ENCODE data around the gene B4GALNT2. TPM values are rescaled to one million over a fixed set of nuclear protein-coding genes. Genes with fewer than 3 reads are reported as not detected.

The B4GALNT2 gene
- total and polyA plus RNA-seq, 8 donors: 1.1 to 41.7 (median 2.2) TPM; not detected in 1

DNA sequence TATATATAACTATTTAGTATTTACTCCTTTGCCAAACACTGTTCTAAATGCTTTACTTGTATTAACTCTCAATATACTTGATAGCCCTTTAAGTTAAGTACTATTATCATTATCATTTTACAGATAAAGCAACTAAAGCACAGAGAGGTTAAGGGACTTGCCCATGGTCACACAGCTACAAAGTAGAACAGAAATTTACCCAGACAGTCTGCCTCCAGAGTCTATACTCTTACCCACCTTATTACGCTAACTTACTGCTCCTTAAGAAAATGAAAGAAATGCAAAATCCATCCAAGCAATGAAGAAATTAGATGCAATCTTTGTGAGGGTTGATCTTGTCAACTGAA is 25.4 kb upstream of the B4GALNT2 start:
- Histone ChIP-seq H3K36me3 (no peaks in the 10 kb centered on the region), H3K4me1 (peaks cover 0 to 19% (median 0%) of the 10 kb centered on the region in 4 donors), H3K27me3 (peaks cover 0 to 11% (median 0%) of the 10 kb centered on the region in 3 donors), H3K9me3 (no peaks in the 10 kb centered on the region), H3K27ac (no peak overlapping the region), H3K4me3 (no peak overlapping the region)
- intact Hi-C loops (cut with DNase I; ENCODE audit: low total_unique reads): no loop called here
- TF ChIP-seq POLR2AphosphoS5 (IDR thresholded peaks at IDR 0.05) (no peak), EP300 (IDR thresholded peaks at IDR 0.05) (no peak), POLR2A (IDR thresholded peaks at IDR 0.05) (no peak)
- TF ChIP-seq, protein P1, sequence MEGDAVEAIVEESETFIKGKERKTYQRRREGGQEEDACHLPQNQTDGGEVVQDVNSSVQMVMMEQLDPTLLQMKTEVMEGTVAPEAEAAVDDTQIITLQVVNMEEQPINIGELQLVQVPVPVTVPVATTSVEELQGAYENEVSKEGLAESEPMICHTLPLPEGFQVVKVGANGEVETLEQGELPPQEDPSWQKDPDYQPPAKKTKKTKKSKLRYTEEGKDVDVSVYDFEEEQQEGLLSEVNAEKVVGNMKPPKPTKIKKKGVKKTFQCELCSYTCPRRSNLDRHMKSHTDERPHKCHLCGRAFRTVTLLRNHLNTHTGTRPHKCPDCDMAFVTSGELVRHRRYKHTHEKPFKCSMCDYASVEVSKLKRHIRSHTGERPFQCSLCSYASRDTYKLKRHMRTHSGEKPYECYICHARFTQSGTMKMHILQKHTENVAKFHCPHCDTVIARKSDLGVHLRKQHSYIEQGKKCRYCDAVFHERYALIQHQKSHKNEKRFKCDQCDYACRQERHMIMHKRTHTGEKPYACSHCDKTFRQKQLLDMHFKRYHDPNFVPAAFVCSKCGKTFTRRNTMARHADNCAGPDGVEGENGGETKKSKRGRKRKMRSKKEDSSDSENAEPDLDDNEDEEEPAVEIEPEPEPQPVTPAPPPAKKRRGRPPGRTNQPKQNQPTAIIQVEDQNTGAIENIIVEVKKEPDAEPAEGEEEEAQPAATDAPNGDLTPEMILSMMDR (IDR thresholded peaks at IDR 0.05): no peak
- DNase-seq: no peak
- 93 to 100% (median 98%) methylated on average over 1 of the region's 1 CpG for WGBS, 5 donors

DNA sequence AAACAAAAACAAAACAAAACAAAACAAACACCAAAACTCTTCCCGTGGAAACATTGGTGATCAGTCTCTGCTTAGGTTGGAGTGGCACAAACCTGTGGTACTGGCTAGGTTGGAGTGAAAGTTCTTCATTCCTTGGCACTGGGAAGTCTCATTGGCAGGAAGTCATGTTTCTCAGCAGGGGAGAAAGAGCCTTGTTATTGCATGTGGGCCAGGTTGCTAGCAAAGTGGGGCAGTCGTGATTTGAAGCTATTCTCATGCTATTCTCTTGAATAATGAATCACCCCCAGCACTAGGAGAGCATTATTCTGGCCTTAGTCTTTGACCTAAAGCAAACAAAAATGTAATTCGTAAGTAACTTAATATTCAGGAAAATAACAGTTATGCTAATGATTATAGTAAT is 24.3 kb upstream of the B4GALNT2 start:
- TF ChIP-seq, protein P1 (IDR thresholded peaks at IDR 0.05): no peak
- TF ChIP-seq POLR2AphosphoS5 (IDR thresholded peaks at IDR 0.05): no peak
- peak in 1 of 2 donors; percentile 49 for DNase-seq
- WGBS, 5 donors: 20 to 33% (median 23%) methylated on average over 3 of the region's 3 CpGs
- Histone ChIP-seq H3K4me1 (peaks cover 0 to 19% (median 0%) of the 10 kb centered on the region in 4 donors), H3K4me3 (no peak overlapping the region), H3K36me3 (no peaks in the 10 kb centered on the region), H3K9me3 (no peaks in the 10 kb centered on the region), H3K27me3 (peaks cover 0 to 11% (median 0%) of the 10 kb centered on the region in 3 donors), H3K27ac (peak overlapping the region in 2 of 5 donors; percentile 9 to 14)
- intact Hi-C loops (cut with DNase I; ENCODE audit: low total_unique reads): no loop called here

DNA sequence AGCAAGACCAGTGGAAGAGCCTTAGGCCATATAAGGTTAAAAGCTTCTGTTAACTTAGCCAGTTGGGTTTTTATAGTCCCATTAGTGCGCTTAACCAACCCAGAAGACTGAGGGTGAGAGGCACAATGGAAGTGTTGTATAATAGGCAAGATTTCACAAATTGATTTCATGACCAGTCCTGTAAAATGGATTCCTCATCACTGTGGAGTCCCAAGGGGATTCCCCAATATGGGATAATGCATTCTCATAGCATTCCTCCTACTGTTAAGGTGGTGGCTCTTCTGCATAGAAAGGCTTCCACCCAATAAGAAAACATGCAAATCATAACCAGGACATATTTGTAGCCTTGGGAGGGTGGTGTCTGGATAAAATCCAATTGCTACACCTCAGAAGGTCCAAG is 22.1 kb upstream of the B4GALNT2 start:
- no peak overlapping the region for H3K27ac ChIP-seq
- no peaks in the 10 kb centered on the region for H3K36me3 ChIP-seq
- H3K4me3 ChIP-seq: no peak overlapping the region
- 84 to 100% (median 100%) methylated on average over 1 of the region's 1 CpG for WGBS, 5 donors
- H3K4me1 ChIP-seq: peaks cover 0 to 19% (median 0%) of the 10 kb centered on the region in 4 donors
- H3K9me3 ChIP-seq: no peaks in the 10 kb centered on the region
- peaks cover 0 to 6% (median 0%) of the 10 kb centered on the region in 3 donors for H3K27me3 ChIP-seq
- intact Hi-C loops (cut with DNase I; ENCODE audit: low total_unique reads): no loop called here
- TF ChIP-seq POLR2A (IDR thresholded peaks at IDR 0.05) (no peak), EP300 (IDR thresholded peaks at IDR 0.05) (no peak), POLR2AphosphoS5 (IDR thresholded peaks at IDR 0.05) (no peak)
- TF ChIP-seq, protein P1 (IDR thresholded peaks at IDR 0.05): no peak
- no peak for DNase-seq

DNA sequence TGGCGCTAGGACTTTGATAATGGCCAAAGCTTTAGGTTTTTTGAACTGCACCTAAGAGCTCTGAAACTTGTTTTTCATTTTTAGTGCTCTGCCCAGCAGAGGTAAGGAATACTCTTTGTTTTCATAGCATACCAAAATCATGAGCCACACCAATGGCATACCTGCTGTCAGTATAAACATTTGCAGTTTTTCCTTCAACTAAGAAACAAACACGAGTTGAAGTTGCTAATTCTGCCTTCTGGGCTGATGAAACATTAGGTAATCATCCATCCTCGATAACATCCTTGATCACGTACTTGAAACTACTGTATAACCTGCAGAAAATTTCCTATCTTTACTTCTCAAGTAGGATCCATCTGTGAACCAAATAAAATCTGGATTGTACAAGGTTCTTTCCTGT is 20.6 kb upstream of the B4GALNT2 start:
- no peaks in the 10 kb centered on the region for H3K36me3 ChIP-seq
- WGBS, 5 donors: 72 to 82% (median 76%) methylated on average over 4 of the region's 4 CpGs
- H3K27ac ChIP-seq: no peak overlapping the region
- H3K9me3 ChIP-seq: no peaks in the 10 kb centered on the region
- TF ChIP-seq EP300 (IDR thresholded peaks at IDR 0.05) (no peak), POLR2AphosphoS5 (IDR thresholded peaks at IDR 0.05) (no peak), POLR2A (IDR thresholded peaks at IDR 0.05) (no peak)
- TF ChIP-seq, protein P1 (IDR thresholded peaks at IDR 0.05): no peak
- no peak for DNase-seq
- no peak overlapping the region for H3K4me3 ChIP-seq
- peaks cover 0 to 4% (median 0%) of the 10 kb centered on the region in 3 donors for H3K27me3 ChIP-seq
- peaks cover 0 to 11% (median 0%) of the 10 kb centered on the region in 4 donors for H3K4me1 ChIP-seq
- intact Hi-C loops (cut with DNase I; ENCODE audit: low total_unique reads): no loop called here
